Measurements from ENCODE around the gene COG7.

COG7 gene

DNA sequence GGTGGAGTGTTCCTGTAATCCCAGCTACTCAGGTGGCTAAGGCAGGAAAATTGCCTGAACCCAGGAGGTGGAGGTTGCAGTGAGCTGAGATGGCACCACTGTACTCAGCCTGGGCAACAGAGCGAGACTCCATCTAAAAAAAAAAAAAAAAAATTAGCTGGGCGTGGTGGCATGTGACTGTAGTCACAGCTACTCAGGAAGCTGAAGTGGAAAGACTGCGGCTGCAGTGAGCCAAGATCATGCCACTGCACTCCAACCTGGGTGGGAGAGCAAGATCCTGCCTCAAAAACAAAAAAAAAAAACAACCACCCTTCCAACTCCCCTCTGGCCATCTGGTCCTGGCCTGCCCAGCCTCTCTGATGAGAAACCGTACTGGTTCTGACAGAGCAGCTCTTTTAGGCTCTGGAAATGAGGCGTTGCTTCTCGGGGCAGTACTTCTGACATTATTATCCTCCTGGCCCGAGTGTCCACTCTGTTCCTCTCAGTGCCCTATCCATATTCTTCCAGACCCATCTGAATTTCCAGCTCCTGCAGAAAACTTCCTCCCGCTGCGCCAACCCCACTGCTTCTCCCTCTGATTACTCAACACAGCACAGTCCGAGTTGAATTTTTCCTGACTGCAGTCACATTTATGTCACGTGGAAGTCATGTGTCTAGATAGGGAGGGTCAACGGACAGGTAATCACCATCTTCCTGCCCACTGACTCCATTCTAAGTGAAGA lies 44.0 kb upstream of the COG7 start:
- Histone ChIP-seq H2AFZ (ENCODE audit: low read depth, low read length) (no peak overlapping the region), H4K20me1 (ENCODE audit: insufficient read depth, low read length) (peaks cover 99% of the 10 kb centered on the region), H3K9ac (ENCODE audit: low read length) (no peak overlapping the region), H3K9me3 (ENCODE audit: insufficient read depth, low read length) (no peaks in the 10 kb centered on the region), H3K4me3 (ENCODE audit: low read length) (no peak overlapping the region), H3K36me3 (replicated peaks; ENCODE audit: low read depth, low read length) (peaks cover 55% of the 10 kb centered on the region), H3K79me2 (ENCODE audit: low read length) (peaks cover 86% of the 10 kb centered on the region), H3K27ac (ENCODE audit: low read length) (no peak overlapping the region), H3K4me1 (ENCODE audit: low read length) (no peaks in the 10 kb centered on the region), H3K4me2 (ENCODE audit: low read length) (no peak overlapping the region), H3K27me3 (ENCODE audit: low read depth, low read length) (no peaks in the 10 kb centered on the region)
- TF ChIP-seq, protein P1, sequence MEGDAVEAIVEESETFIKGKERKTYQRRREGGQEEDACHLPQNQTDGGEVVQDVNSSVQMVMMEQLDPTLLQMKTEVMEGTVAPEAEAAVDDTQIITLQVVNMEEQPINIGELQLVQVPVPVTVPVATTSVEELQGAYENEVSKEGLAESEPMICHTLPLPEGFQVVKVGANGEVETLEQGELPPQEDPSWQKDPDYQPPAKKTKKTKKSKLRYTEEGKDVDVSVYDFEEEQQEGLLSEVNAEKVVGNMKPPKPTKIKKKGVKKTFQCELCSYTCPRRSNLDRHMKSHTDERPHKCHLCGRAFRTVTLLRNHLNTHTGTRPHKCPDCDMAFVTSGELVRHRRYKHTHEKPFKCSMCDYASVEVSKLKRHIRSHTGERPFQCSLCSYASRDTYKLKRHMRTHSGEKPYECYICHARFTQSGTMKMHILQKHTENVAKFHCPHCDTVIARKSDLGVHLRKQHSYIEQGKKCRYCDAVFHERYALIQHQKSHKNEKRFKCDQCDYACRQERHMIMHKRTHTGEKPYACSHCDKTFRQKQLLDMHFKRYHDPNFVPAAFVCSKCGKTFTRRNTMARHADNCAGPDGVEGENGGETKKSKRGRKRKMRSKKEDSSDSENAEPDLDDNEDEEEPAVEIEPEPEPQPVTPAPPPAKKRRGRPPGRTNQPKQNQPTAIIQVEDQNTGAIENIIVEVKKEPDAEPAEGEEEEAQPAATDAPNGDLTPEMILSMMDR (IDR thresholded peaks at IDR 0.05; ENCODE audit: low read depth, low read length) = no peak
- no peak for TF ChIP-seq EZH2phosphoT487 (IDR thresholded peaks at IDR 0.05; ENCODE audit: low read depth)

DNA sequence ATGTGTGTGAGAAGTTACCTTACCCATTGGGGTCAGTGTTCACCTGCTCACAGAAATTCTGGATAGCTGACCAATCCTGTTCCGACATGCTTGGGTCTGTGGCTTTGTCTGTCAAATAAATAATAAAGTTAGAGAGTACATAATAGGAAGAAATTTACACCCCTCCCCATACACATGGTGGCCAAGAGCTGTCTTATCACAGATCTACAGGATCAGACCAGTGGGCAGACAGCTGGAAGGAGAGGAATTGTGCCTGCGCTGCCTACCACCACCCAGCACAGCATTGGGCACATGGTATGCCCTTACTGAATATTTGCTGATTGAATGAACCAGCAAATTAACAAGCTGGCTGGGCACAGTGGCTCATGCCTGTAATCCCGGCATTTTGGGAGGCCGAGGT lies 42.7 kb upstream of the COG7 start:
- Histone ChIP-seq H3K4me2 (ENCODE audit: low read length) (no peak overlapping the region), H3K4me3 (ENCODE audit: low read length) (no peak overlapping the region), H2AFZ (ENCODE audit: low read depth, low read length) (no peak overlapping the region), H3K27me3 (ENCODE audit: low read depth, low read length) (no peaks in the 10 kb centered on the region), H3K4me1 (ENCODE audit: low read length) (no peaks in the 10 kb centered on the region), H3K79me2 (ENCODE audit: low read length) (peaks cover 73% of the 10 kb centered on the region), H3K9ac (ENCODE audit: low read length) (no peak overlapping the region), H3K27ac (ENCODE audit: low read length) (no peak overlapping the region), H4K20me1 (ENCODE audit: insufficient read depth, low read length) (peaks cover 97% of the 10 kb centered on the region), H3K36me3 (replicated peaks; ENCODE audit: low read depth, low read length) (peaks cover 59% of the 10 kb centered on the region), H3K9me3 (ENCODE audit: insufficient read depth, low read length) (no peaks in the 10 kb centered on the region)
- no peak for TF ChIP-seq EZH2phosphoT487 (IDR thresholded peaks at IDR 0.05; ENCODE audit: low read depth)
- TF ChIP-seq, protein P1 (IDR thresholded peaks at IDR 0.05; ENCODE audit: low read depth, low read length) = no peak

DNA sequence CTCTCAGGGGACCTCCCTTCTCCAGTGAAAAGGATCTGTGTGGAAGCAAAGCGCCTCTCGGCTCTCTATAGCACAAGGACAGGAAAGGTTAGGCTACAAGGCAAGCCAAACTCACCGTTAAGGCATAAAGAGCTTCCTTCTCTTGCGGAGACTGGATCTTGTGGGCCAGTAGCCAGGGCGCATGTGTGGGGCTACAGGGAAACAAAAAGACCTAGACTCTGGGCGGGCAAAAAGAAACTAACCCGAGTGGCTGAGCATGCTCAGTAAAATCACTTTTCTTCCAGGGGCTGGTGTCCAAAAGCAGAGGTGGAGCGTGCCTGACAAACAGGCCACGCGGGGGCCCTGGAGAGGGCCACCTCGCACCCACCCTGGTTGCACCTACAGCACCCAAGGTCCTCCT lies 41.2 kb upstream of the COG7 start:
- peaks cover 90% of the 10 kb centered on the region for H4K20me1 ChIP-seq (ENCODE audit: insufficient read depth, low read length)
- TF ChIP-seq EZH2phosphoT487 (IDR thresholded peaks at IDR 0.05; ENCODE audit: low read depth) = no peak
- TF ChIP-seq, protein P1 (IDR thresholded peaks at IDR 0.05; ENCODE audit: low read depth, low read length) = no peak
- no peaks in the 10 kb centered on the region for H3K27me3 ChIP-seq (ENCODE audit: low read depth, low read length)
- H3K4me2 ChIP-seq (ENCODE audit: low read length) = no peak overlapping the region
- no peak overlapping the region for H3K27ac ChIP-seq (ENCODE audit: low read length)
- peaks cover 64% of the 10 kb centered on the region for H3K36me3 ChIP-seq (replicated peaks; ENCODE audit: low read depth, low read length)
- no peaks in the 10 kb centered on the region for H3K9me3 ChIP-seq (ENCODE audit: insufficient read depth, low read length)
- H3K9ac ChIP-seq (ENCODE audit: low read length) = no peak overlapping the region
- no peak overlapping the region for H2AFZ ChIP-seq (ENCODE audit: low read depth, low read length)
- no peak overlapping the region for H3K4me3 ChIP-seq (ENCODE audit: low read length)
- no peaks in the 10 kb centered on the region for H3K4me1 ChIP-seq (ENCODE audit: low read length)
- peaks cover 65% of the 10 kb centered on the region for H3K79me2 ChIP-seq (ENCODE audit: low read length)

DNA sequence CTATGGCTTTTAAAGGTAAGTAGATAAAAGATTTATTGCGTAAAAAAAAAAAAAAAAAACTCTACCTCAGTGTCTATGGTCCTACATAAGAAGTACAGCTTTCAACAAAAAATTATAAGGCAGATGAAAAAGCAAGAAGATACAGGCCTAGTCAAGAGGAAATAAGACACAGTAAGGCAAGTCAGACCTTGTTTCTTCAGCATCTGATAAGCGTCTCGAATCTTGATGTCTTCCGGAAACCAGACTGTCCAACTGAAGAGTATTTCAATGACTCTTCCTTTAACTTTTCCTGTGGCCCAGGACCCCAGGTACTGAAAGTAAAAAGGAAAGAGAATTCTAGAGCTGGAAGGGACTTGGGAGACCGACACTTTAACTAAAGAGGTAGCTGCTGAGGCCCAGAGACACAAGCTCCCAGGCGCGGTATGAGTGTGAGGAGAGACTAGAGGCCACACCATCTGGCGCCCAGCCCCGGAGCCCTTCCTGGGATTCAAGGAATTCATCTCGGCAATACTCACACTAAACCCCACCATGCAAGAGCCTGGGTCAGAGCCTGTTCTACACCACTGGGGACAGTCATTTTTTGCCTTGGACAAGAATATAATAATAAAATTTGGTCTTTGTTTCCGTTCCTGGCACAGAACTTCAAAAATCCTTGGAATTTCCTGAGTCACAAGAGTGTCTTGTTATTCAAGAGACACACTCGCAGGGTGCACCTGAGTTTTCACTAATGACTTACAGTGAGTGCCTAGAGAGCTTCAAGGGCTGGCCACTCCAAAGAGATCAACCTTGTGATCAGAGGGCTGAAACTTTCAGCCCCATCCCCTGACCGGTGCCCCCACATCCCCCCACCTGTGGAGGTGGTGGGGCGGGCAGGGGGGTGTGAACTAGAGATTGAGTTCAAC lies 38.8 kb upstream of the COG7 start:
- no peaks in the 10 kb centered on the region for H3K4me1 ChIP-seq (ENCODE audit: low read length)
- no peak overlapping the region for H3K27ac ChIP-seq (ENCODE audit: low read length)
- H3K27me3 ChIP-seq (ENCODE audit: low read depth, low read length) = no peaks in the 10 kb centered on the region
- no peak for TF ChIP-seq EZH2phosphoT487 (IDR thresholded peaks at IDR 0.05; ENCODE audit: low read depth)
- TF ChIP-seq, protein P1 (IDR thresholded peaks at IDR 0.05; ENCODE audit: low read depth, low read length) = no peak
- H3K79me2 ChIP-seq (ENCODE audit: low read length) = peaks cover 41% of the 10 kb centered on the region
- no peaks in the 10 kb centered on the region for H3K9me3 ChIP-seq (ENCODE audit: insufficient read depth, low read length)
- no peak overlapping the region for H3K4me2 ChIP-seq (ENCODE audit: low read length)
- H2AFZ ChIP-seq (ENCODE audit: low read depth, low read length) = no peak overlapping the region
- H3K9ac ChIP-seq (ENCODE audit: low read length) = no peak overlapping the region
- no peak overlapping the region for H3K4me3 ChIP-seq (ENCODE audit: low read length)
- peaks cover 87% of the 10 kb centered on the region for H4K20me1 ChIP-seq (ENCODE audit: insufficient read depth, low read length)
- H3K36me3 ChIP-seq (replicated peaks; ENCODE audit: low read depth, low read length) = peaks cover 78% of the 10 kb centered on the region
